GM21390 (cell line): ENCODE measurements around the gene ZNF414.

Experiments
- ATAC-seq: cut with Tn5 transposase; IDR thresholded peaks from one replicate; pipeline ENCODE4 v1.9.1; 2021; ENCODE audit not compliant: unreplicated experiment

ZNF414 gene

DNA sequence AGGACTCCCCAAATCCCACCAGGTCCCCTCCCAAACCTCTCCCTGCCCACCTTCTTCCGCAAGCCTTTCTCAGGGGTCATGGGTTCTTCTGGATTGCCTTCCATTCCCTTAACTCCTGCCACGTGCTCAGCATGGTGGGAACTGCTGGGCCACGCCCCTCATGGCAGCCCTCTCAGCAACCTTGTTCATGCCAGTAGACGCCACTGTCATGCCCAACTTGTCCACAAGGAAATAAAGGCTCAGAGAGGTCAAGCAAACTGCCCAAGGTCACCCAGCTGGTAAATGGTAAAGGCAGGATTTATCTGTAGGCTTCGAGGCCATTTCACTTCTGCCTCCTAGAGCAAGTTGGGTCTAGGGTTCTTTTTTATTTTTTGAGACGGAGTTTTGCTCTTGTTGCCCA is 22.4 kb downstream of the ZNF414 start:
- no peak for ATAC-seq

DNA sequence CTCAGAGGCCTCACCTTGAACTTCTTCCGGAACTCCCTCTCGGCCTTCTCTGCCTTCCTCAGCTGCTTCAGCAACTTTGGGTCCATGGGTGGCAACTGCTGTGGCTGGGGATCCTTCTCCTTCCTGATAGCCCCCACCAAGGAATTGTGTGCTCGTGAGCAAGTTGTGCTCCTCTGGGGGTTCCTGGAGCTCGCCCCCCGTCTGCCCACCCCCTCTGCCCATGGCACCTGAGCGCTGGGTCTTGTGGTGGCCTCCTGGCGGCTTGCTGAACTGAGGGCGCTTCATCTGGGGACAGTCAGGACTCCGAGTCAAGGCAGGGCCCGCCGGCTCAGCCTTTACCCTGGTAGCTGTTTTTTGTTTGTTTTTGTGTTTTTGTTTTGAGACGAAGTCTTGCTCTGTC is 23.1 kb downstream of the ZNF414 start:
- ATAC-seq: no peak

DNA sequence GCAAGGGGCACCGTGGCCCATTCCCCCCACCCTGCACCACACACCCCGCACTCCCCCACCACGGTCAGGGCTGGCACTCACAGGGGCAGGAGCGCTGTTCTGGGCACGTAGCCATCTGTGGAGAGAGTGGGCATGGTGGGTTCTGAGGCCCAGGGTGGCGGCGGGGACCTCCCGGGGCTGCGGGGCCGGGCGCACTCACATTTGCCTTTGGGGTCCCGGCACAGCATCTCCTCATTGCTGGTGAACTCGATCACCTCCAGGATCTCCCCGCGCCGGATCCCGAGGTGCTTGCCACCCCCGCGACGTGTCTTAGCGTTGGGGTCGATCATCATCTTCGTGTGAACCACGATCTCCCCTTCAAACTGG is 23.6 kb downstream of the ZNF414 start:
- no peak for ATAC-seq

DNA sequence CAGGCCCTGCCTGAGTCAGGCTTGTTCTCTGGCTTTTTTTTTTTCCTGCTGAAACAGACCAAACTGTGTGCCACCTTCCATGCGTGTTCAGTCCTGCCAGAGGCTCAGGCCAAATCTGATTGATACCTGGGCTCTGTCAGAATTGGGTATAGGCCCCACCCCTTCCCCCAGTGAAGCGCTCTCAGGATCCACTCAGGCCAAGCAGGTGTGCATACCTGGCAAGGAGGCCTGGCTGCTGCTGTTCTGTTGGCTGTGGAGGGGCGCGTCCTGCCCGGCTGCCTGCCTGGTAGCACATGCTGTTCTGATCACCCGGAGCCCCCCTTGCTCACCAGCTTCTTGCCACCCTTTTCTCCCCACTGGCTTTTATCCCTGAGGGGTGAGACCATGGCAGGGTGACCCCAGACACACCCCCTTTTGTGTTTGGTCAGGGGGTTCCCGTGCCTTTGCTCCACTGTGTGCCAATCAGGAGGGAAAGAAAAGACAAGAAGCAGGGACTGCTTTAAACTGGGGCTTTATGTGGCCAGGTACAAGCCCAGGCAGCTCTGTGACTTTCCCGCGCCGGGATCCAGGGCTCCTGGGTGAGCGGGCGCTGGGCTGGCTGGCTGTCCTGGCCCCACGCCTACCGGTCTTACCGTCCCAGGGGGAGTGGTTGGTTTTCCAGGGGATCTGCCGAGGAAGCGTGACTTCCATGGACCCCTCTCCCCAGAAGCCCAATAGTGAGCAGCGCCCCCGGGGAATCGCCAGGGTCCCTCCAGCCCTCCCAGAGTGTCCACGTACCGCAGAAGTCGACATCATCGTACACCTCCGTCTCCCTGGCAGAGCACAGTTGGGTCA is 24.2 kb downstream of the ZNF414 start:
- ATAC-seq: no peak

DNA sequence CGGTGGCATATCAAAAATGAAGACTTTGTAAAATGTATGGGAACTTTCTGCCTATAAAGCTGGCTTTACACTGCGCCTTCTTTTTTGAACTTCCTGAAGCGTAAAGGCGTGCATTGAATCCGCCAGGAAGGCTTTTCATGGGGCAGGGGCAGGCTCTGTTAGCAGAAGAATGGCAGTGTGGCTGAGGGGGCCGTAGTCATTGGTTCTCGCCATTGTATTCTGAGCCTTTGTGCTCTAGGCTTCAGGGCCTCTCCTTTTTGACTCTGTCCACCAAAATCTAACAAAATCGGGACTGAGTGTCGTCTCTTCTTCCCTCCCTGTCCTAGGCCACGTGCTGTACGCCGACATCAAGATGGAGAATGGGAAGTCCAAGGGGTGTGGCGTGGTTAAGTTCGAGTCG is 25.6 kb downstream of the ZNF414 start:
- ATAC-seq: no peak

DNA sequence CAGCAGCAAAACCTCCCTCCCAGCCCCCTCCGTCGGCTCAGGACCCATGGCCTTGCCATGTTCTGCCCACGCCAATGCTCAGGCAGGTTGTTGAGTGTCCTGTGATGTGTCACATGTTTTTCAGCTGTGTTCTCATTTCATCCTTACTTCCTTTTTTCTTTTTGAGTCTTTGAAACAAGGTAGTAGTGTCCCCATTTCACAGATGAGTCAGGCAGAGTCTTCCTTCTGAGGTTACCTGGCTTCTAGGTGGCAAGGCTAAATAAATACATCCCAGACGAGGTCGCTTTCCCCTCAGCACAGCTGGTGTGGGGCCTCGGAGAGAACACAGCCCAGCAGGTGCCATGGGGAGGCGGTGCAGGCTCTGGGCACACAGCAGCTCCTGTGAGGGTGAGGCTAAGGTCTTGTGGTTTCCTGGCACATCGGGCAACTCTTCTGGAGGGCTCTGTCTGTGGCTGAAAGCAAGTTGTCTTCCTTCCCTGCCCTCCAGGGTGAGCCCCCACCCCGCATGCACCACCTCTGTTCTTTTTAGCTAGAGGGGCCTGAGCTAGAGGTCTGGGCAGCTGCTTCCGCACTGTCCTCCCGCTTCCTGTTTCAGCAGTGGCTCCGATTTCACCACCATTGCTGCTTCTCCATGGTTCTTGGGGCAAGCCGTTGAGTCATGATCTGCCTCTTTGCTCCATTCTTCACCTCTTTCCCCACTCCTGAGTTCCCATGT is 26.7 kb downstream of the ZNF414 start:
- no peak for ATAC-seq

DNA sequence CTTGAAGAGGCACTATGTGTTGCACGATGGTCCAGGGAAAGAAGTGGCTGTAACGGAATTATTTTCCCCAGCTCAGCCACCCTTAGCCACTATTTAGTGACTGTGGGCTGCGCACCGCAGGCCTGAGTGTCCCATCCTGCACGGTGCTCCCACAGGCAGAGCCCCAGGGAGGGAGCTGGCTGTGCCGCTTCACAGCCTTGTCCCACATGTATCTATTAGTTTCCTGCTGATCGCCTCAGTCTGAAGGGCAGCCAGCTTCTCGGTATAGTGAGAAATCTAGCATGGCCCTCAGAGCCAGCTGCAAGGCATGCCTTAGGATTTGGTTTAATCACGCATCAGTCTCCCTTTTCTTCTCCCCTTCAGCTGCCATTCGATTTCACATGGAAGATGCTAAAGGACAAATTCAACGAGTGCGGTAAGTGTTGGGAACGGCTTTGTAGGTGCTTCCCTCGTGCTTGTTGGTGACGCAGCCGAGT is 27.3 kb downstream of the ZNF414 start:
- ATAC-seq: no peak

DNA sequence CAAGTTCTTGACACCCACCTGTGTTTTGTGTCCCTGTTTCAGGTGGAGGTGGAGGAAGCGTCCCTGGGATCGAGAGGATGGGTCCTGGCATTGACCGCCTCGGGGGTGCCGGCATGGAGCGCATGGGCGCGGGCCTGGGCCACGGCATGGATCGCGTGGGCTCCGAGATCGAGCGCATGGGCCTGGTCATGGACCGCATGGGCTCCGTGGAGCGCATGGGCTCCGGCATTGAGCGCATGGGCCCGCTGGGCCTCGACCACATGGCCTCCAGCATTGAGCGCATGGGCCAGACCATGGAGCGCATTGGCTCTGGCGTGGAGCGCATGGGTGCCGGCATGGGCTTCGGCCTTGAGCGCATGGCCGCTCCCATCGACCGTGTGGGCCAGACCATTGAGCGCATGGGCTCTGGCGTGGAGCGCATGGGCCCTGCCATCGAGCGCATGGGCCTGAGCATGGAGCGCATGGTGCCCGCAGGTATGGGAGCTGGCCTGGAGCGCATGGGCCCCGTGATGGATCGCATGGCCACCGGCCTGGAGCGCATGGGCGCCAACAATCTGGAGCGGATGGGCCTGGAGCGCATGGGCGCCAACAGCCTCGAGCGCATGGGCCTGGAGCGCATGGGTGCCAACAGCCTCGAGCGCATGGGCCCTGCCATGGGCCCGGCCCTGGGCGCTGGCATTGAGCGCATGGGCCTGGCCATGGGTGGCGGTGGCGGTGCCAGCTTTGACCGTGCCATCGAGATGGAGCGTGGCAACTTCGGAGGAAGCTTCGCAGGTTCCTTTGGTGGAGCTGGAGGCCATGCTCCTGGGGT is 28.2 kb downstream of the ZNF414 start:
- no peak for ATAC-seq

DNA sequence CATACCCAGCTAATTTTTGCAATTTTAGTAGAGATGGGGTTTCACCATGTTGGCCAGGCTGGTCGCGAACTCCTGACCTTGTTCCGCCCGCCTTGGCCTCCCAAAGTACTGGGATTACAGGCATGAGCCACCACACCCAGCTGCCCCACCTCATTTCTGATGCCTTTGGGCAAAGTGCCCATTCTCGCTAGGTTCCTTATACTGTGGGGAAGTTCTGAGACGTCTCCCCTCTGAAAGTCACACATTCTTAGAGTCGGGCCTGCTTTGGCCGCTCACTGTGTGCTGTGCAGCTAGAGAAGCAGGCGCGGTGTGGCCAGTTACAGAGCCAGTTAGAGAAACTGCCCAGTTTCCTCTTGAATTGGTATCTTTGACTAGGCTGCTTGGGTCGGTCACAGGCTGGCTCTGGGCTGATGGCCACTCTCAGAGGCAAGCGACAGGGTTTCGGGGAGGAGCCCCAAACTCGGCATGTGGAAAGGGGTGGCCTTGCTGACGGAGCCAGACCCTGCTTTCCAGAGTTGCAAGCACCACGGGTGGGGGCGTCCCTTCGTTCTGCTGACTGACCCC is 29.6 kb downstream of the ZNF414 start:
- no peak for ATAC-seq

DNA sequence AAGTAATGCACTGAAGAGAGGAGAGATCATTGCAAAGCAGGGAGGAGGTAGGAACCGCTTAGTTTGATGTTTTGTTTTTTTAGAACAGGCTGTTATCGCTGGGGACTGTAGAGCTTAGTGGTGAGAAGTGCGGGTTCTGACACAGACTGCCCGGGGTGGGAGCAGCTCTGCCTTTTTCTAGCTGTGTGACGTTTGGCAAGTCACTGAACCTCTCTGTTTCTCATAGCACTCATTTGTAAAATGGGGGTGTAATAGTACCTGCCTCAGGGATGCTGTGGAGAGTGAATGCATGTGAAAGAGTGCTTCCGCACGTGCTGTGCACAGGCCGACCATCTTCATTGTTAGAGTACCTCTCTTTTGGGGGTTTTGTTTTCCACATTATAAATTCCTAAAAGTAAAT is 30.8 kb downstream of the ZNF414 start:
- no peak for ATAC-seq

DNA sequence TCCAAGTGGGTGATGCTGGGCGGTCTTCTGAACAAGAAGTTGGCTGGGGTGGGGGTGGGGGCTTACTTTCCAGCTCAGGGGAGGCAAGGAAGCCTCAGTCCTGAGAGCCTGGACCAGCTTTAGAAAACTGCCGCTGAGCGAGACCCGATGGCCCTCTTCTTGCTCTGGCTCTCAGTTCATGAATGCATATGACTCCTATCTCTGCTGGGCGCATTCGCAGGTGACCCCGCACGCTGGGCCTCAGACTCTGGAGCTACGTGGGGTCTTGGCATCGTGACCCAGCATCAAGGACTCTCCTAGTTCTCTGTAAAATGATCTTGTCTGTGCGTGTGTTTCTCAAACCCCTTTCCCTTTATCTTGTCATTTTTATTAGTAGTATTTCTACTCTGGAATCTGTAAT is 31.3 kb downstream of the ZNF414 start:
- ATAC-seq: no peak

DNA sequence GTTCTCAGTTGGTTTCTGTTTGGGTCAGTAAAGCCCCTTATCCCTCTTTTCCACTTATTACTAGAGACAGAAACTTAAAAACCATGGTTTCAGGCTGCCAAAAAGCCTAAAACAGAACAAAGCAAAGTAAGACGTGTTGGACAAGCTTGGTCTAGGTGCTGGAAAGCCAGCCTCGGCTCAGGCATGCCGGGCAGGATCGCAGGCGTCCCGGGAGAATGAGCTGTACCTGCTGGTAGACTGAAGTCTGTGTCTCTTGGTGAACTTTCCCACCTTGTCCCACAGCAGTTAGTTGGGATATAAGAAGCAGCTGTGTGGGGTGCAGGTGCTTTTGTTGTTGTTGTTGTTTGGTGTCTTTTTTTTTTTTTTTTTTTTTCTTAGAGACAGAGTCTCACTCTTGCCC is 32.4 kb downstream of the ZNF414 start:
- no peak for ATAC-seq

DNA sequence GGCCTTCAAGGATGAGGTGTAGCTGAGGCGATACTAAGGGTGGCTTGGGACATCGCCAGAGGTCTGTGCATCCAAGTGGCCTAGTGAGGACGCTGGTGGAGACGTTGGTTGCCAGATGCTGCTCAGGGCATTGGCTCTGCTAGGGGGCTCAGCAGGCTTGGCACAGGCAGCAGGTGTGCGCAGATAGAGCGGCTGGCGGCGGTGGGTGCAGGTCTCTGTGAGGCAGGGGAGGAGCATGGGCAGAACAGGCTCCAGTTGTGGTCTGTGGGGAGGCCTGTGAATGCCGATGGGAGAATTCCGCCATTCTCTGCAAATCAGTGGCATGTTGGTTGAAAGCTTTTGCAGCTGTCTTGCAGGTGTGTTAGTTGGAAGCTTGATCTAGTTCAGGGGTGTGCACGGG is 32.8 kb downstream of the ZNF414 start:
- ATAC-seq: no peak

DNA sequence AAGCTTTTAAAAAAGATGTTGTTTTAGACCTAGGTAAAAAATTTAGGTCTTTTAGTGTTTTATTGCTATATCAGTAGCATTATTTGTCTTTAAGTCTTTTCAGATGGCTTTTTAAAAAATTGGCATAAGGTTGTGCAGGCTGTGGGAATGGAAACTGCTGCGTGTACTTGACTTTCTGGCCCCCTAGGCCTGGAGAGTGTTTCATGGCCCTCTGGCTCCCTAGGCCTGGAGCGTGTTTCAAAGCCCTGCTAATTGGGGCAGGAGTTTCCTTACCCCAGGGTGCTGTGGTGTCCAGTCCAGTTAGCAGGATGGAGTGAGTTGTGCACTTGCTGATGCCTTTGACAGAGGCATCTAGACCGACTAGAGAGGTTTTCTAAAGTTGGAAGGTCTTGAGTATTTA is 35.4 kb downstream of the ZNF414 start:
- no peak for ATAC-seq

DNA sequence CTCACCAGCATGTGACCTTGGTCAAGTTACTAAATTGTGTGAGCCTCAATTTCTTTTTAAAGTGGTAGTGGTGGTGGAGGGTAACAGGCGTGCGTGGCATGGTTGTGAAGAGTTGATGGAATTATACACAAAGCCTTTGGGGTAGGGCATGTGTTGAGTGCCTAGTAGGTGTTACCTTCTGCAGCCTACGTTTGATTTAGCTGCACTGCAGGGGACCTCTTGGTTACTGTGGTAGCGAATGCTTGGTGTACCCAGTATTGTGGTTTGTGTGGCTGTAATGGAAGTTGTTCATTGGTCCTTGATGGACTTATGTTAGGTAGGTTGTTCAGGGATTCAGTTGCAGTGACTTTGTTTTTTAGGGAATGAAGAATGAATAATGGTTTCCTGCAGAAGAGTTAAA is 36.1 kb downstream of the ZNF414 start:
- ATAC-seq: no peak

DNA sequence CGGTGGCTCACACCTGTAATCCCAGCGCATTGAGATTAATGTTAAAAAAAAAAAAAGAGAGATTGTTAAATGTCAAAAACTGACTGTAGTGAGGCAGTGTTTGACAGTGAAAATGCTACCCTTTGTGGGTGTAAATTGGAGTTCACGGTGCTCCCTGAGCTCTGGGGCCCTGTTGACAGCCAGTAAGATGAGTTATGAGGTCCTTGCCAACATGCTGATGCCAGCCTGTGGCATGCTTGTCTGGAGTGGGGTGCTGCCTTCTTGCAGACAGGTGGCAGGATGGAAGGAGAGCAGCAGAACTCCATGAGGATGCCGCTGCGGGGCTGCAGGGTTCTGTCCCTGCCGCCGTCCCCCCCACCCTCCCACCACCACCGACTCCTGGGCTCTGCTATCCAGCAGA is 37.4 kb downstream of the ZNF414 start:
- no peak for ATAC-seq

DNA sequence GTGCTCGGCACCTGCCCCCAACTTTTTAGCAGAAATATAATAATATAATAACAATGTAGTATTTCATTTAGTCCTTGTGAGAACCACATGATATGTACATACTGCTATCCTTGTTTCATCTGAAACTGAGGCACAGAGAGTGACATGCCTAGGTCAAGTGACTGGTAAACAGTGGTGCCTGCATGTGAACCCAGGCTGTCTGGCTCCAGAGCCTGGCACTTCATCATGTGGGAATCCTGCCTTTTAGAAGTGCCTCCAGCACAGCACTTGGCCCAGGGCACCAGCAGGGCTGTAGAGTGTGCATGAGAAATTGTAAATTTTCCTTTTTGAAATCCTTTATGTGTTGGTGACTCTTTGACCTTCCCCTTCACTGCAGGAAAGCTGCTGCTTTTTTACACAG is 39.0 kb downstream of the ZNF414 start:
- ATAC-seq: no peak

DNA sequence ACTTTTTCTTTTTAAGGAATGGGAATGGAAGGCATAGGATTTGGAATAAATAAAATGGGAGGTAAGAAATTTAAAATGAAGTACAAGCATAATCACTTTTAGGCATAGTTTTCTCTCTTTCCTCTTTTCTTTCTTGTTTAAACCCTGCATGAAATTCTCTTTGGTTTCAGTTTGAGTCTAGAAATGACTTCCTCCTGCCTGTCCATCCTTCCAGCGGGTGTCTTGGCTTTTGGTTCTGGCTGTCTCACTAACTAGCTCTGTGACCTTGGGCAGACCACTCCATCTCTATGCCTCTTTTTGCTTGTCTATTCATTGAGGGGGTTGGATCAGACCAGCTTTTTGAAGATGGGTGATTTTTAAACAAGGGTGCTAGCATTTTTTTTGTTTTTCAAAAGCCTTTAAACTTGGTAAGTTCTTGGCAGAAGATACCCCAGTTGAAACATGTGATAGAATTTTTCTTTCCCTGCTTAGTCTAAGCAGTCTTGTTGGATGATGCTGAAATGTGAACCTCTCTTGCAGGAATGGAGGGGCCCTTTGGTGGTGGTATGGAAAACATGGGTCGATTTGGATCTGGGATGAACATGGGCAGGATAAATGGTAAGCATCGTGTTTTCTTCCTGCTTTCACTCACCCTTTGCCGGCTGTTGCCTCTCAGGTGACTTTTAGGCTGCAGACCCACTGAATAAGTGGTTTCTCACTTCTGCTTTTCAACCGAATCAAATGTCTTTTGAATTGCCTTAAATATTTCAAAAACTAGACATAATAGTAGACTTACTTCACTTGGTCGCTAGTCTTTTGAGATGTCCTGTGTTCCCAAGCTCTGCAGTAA is 40.1 kb downstream of the ZNF414 start:
- peak; percentile 72 for ATAC-seq

DNA sequence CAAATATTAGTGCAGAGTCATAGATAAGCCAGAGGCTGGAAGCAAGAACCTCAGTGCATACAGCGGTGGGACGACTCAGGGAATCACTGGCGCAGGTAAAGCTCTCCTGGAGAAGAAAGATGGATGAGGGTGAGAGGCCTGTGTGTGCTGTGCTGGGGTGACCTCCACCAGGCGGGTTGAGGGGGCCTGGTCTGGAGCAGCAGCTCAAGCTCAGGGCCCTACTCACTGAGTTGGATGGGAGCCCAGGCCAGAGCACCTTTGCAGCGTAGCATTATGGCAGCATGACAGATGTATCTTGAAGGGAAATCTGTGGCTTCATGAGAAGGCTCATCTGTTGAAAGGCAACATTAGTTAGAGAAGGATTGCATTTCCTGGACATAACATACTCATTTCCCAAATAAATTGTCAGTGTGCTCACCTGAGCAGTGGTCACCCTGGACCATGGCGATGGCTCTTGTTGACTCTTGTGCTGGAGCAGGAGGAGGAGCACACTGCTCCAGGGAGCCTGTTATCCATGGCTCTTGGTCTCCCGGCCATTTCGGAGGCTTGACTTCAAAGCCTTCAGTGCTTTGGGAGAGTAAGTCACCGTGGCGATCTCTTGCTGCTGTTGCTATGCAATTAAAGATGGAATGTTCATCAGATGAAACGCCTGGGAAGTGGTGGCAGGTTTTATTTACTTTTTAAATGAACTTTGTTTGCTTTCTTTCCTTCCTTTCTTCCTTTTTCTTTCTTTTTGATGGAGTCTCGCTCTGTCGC is 44.2 kb downstream of the ZNF414 start:
- ATAC-seq: no peak
